Measurements from ENCODE around the gene UPF1. TPM values are rescaled to one million over a fixed set of nuclear protein-coding genes. Genes with fewer than 3 reads are reported as not detected.
"Not testable (repeated sequence)": the region's sequence is repeated elsewhere in the genome, so short reads cannot be mapped to it uniquely, and the experiment has no call there.

UPF1 gene
- total RNA-seq, 4 donors from 2014 or later = 84.2 to 153 (median 91.9) TPM

GRCh38 chr19:18814063-18814462, 17.7 kb upstream of the UPF1 start:
- in situ Hi-C loops (cut with MboI; ENCODE audit: low pct_ligation_motif_present in 1 of 4, low pct_unique_long_range_greater_than_20kb in 1 of 4, low sequenced_read_pairs in 3 of 4) = loop anchor here in 1 of 4 donors (25.0 kb wide), 1 partner anchor 202 kb away; the partner anchor contains the start of genes CRLF1 and TMEM59L
- DNase-seq = no peak
- Histone ChIP-seq H3K4me1 (peaks cover 0 to 2% (median under 1%) of the 10 kb centered on the region in 4 donors), H3K27me3 (no peaks in the 10 kb centered on the region), H3K9me3 (no peaks in the 10 kb centered on the region), H3K36me3 (no peaks in the 10 kb centered on the region), H3K4me3 (no peak overlapping the region), H3K27ac (no peak overlapping the region)
- intact Hi-C loops (cut with DNase I; ENCODE audit: low total_unique reads) = no loop called here
- 53% methylated on average over 9 of the region's 9 CpGs; no CpG with 5 or more reads in 1 of the 2 donors for WGBS, 2 donors (ENCODE audit: low coverage in 1 of 2)
- TF ChIP-seq EP300 (IDR thresholded peaks at IDR 0.05; ENCODE audit: low read depth) (no peak), POLR2AphosphoS5 (IDR thresholded peaks at IDR 0.05) (no peak), POLR2A (IDR thresholded peaks at IDR 0.05) (no peak), CTCF (IDR thresholded peaks at IDR 0.05) (no peak)

- Histone ChIP-seq H3K27ac (no peak overlapping the region), H3K36me3 (no peaks in the 10 kb centered on the region), H3K4me1 (no peaks in the 10 kb centered on the region), H3K4me3 (no peak overlapping the region), H3K9me3 (no peaks in the 10 kb centered on the region), H3K27me3 (no peaks in the 10 kb centered on the region)
- no peak for DNase-seq
- in situ Hi-C loops (cut with MboI; ENCODE audit: low pct_ligation_motif_present in 1 of 4, low pct_unique_long_range_greater_than_20kb in 1 of 4, low sequenced_read_pairs in 3 of 4) = loop anchor here in 1 of 4 donors (25.0 kb wide), 1 partner anchor 203 kb away; the partner anchor contains the start of genes CRLF1 and TMEM59L
- intact Hi-C loops (cut with DNase I; ENCODE audit: low total_unique reads) = no loop called here
- TF ChIP-seq EP300 (IDR thresholded peaks at IDR 0.05; ENCODE audit: low read depth) (no peak), POLR2A (IDR thresholded peaks at IDR 0.05) (no peak), CTCF (IDR thresholded peaks at IDR 0.05) (no peak), POLR2AphosphoS5 (IDR thresholded peaks at IDR 0.05) (no peak)
- WGBS, 2 donors (ENCODE audit: low coverage in 1 of 2) = 91% methylated on average over 5 of the region's 5 CpGs; no CpG with 5 or more reads in 1 of the 2 donors
Measured at GRCh38 chr19:18815673-18816072, 16.1 kb upstream of the UPF1 start.

GRCh38 chr19:18816645-18817044, 15.1 kb upstream of the UPF1 start:
- H3K27ac ChIP-seq; intact Hi-C loops (cut with DNase I; ENCODE audit: low total_unique reads); H3K4me1 ChIP-seq; H3K27me3 ChIP-seq; DNase-seq; H3K9me3 ChIP-seq; H3K4me3 ChIP-seq; H3K36me3 ChIP-seq: not testable (repeated sequence)
- in situ Hi-C loops (cut with MboI; ENCODE audit: low pct_ligation_motif_present in 1 of 4, low pct_unique_long_range_greater_than_20kb in 1 of 4, low sequenced_read_pairs in 3 of 4) = loop anchor here in 1 of 4 donors (25.0 kb wide), 1 partner anchor 204 kb away; the partner anchor contains the start of genes CRLF1 and TMEM59L
- 77 to 81% methylated on average over 4 of the region's 4 CpGs for WGBS, 2 donors (ENCODE audit: low coverage in 1 of 2)

- H3K9me3 ChIP-seq = no peaks in the 10 kb centered on the region
- intact Hi-C loops (cut with DNase I; ENCODE audit: low total_unique reads) (no loop called here), in situ Hi-C loops (cut with MboI; ENCODE audit: low pct_ligation_motif_present in 1 of 4, low pct_unique_long_range_greater_than_20kb in 1 of 4, low sequenced_read_pairs in 3 of 4) (loop anchor here in 1 of 4 donors (25.0 kb wide), 1 partner anchor 205 kb away; the partner anchor contains the start of genes CRLF1 and TMEM59L)
- no peak for DNase-seq
- TF ChIP-seq CTCF (IDR thresholded peaks at IDR 0.05) (no peak), POLR2A (IDR thresholded peaks at IDR 0.05) (no peak), POLR2AphosphoS5 (IDR thresholded peaks at IDR 0.05) (no peak), EP300 (IDR thresholded peaks at IDR 0.05; ENCODE audit: low read depth) (no peak)
- H3K27ac ChIP-seq = no peak overlapping the region
- no peak overlapping the region for H3K4me3 ChIP-seq
- no peaks in the 10 kb centered on the region for H3K36me3 ChIP-seq
- 74% methylated on average over 9 of the region's 9 CpGs; no CpG with 5 or more reads in 1 of the 2 donors for WGBS, 2 donors (ENCODE audit: low coverage in 1 of 2)
- H3K27me3 ChIP-seq = no peaks in the 10 kb centered on the region
- H3K4me1 ChIP-seq = no peaks in the 10 kb centered on the region
Measured at GRCh38 chr19:18817574-18817973, 14.2 kb upstream of the UPF1 start.

- no peak overlapping the region for H3K4me3 ChIP-seq
- H3K27ac ChIP-seq = no peak overlapping the region
- intact Hi-C loops (cut with DNase I; ENCODE audit: low total_unique reads) = no loop called here
- peaks cover 0 to 16% (median 9%) of the 10 kb centered on the region in 4 donors for H3K4me1 ChIP-seq
- DNase-seq = no peak
- H3K36me3 ChIP-seq = no peaks in the 10 kb centered on the region
- in situ Hi-C loops (cut with MboI; ENCODE audit: low pct_ligation_motif_present in 1 of 4, low pct_unique_long_range_greater_than_20kb in 1 of 4, low sequenced_read_pairs in 3 of 4) = loop anchor here in 3 of 4 donors (25.0 kb wide), 2 partner anchors 241 to 366 kb away; partner anchors contain the start of gene REX1BD (in 2 of the 3)
- WGBS, 2 donors (ENCODE audit: low coverage in 1 of 2) = 42 to 56% methylated on average over 3 to 6 of the region's 6 CpGs
- peaks cover 4% of the 10 kb centered on the region for H3K27me3 ChIP-seq
- H3K9me3 ChIP-seq = no peaks in the 10 kb centered on the region
- TF ChIP-seq POLR2AphosphoS5 (IDR thresholded peaks at IDR 0.05) = no peak
- no peak for TF ChIP-seq POLR2A (IDR thresholded peaks at IDR 0.05)
Measured at GRCh38 chr19:18828786-18829185, 3.0 kb upstream of the UPF1 start.

Data from transverse colon (tissue), 4 donors.